Colonic mucosa (tissue), 4 donors: ENCODE results near the gene XPO4. TPM values are rescaled to one million over a fixed set of nuclear protein-coding genes. Genes with fewer than 3 reads are reported as not detected.

Experiments
- DNase-seq: peaks from one replicate; pipeline ENCODE4 v3.0.0-alpha.2; 2020
- H3K27ac ChIP-seq: fragments of 200-600 bp; one replicate; pipeline ENCODE4 v1.8.0; 2021
- H3K27me3 ChIP-seq: fragments of 200-600 bp; one replicate; pipeline ENCODE4 v1.8.0; 2021
- H3K36me3 ChIP-seq: fragments of 200-600 bp; one replicate; pipeline ENCODE4 v1.8.0; 2021
- H3K4me1 ChIP-seq: fragments of 200-600 bp; one replicate; pipeline ENCODE4 v1.8.0; 2021; ENCODE audit warnings: mild to moderate bottlenecking
- H3K4me3 ChIP-seq: fragments of 200-600 bp; one replicate; pipeline ENCODE4 v1.8.0; 2021
- H3K9ac ChIP-seq, 2 donors: one replicate each; pipeline ENCODE4 v1.7.0; 2013; ENCODE audit warnings: control low read depth in 2 of 2, low read depth in 2 of 2, low read length in 2 of 2
- H3K9me3 ChIP-seq: fragments of 200-600 bp; one replicate; pipeline ENCODE4 v1.8.0; 2021
- CTCF ChIP-seq: fragments of 200-600 bp; IDR thresholded peaks from one replicate; pipeline ENCODE4 v1.8.0; 2022; ENCODE audit warnings: antibody characterized with exemption, mild to moderate bottlenecking
- intact Hi-C: fragments of 100-400 bp; cut with DNase I; formaldehyde crosslinking; loops from one replicate; pipeline ENCODE4 v1.14.1; 2022
- total RNA-seq, 2 donors: library from RNA; stranded (reverse); fragmentation: NEBNext Ultra II Directional in 1 of 2; extraction: Animal tissue kit (Norgen Biotek cat#: 25700) in 1 of 2; gene quantifications; one replicate each; pipeline ENCODE4 v1.2.1, GENCODE V29; 2021
- donor health status: healthy.
- donor health status: DM: no; HTN: no; CAD: no.
- donor health status: DM: no; HTN: no; CAD: no.

The XPO4 gene
- total RNA-seq, 2 donors from 2014 or later: 9.1 to 18.2 TPM

- no peak for TF ChIP-seq CTCF
- Histone ChIP-seq H3K4me1 (no peaks in the 10 kb centered on the region), H3K27ac (no peak overlapping the region), H3K9me3 (no peaks in the 10 kb centered on the region), H3K36me3 (no peaks in the 10 kb centered on the region), H3K9ac (no peak overlapping the region), H3K4me3 (no peak overlapping the region), H3K27me3 (no peaks in the 10 kb centered on the region)
- intact Hi-C loops: no loop called here
- no peak for DNase-seq
Observed at GRCh38 chr13:20843166-20843565, 59.4 kb downstream of the XPO4 start.

GRCh38 chr13:20840568-20840967, 62.0 kb downstream of the XPO4 start:
- DNase-seq: no peak
- H3K4me1 ChIP-seq: no peaks in the 10 kb centered on the region
- H3K27ac ChIP-seq: no peak overlapping the region
- no peak for TF ChIP-seq CTCF
- intact Hi-C loops: no loop called here
- H3K4me3 ChIP-seq: no peak overlapping the region
- H3K36me3 ChIP-seq: no peaks in the 10 kb centered on the region
- no peaks in the 10 kb centered on the region for H3K9me3 ChIP-seq
- H3K9ac ChIP-seq: no peak overlapping the region
- no peaks in the 10 kb centered on the region for H3K27me3 ChIP-seq

- no peak overlapping the region for H3K27ac ChIP-seq
- H3K9ac ChIP-seq: no peak overlapping the region
- no peak overlapping the region for H3K4me3 ChIP-seq
- DNase-seq: no peak
- H3K4me1 ChIP-seq: no peaks in the 10 kb centered on the region
- intact Hi-C loops: loop anchor here (5.0 kb wide), 1 partner anchor 122 kb away; no protein-coding TSS in a partner anchor
- H3K27me3 ChIP-seq: no peaks in the 10 kb centered on the region
- H3K9me3 ChIP-seq: no peaks in the 10 kb centered on the region
- no peak for TF ChIP-seq CTCF
- no peaks in the 10 kb centered on the region for H3K36me3 ChIP-seq
Observed at GRCh38 chr13:20833900-20834679, 68.5 kb downstream of the XPO4 start.

GRCh38 chr13:20832861-20833260, 69.7 kb downstream of the XPO4 start:
- no peak for DNase-seq
- intact Hi-C loops: loop anchor here (5.0 kb wide), 1 partner anchor 121 kb away; no protein-coding TSS in a partner anchor
- no peaks in the 10 kb centered on the region for H3K27me3 ChIP-seq
- no peak for TF ChIP-seq CTCF
- no peaks in the 10 kb centered on the region for H3K9me3 ChIP-seq
- H3K4me1 ChIP-seq: no peaks in the 10 kb centered on the region
- H3K4me3 ChIP-seq: no peak overlapping the region
- no peaks in the 10 kb centered on the region for H3K36me3 ChIP-seq
- H3K9ac ChIP-seq: no peak overlapping the region
- no peak overlapping the region for H3K27ac ChIP-seq

GRCh38 chr13:20831933-20832332, 70.6 kb downstream of the XPO4 start:
- intact Hi-C loops: loop anchor here (5.0 kb wide), 1 partner anchor 120 kb away; no protein-coding TSS in a partner anchor
- no peak overlapping the region for H3K27ac ChIP-seq

More at GRCh38 chr13:20831933-20832332, 70.6 kb downstream of the XPO4 start:
- no peak for TF ChIP-seq CTCF
- H3K9me3 ChIP-seq: no peaks in the 10 kb centered on the region
- H3K9ac ChIP-seq: no peak overlapping the region
- no peaks in the 10 kb centered on the region for H3K4me1 ChIP-seq
- no peaks in the 10 kb centered on the region for H3K27me3 ChIP-seq
- no peak for DNase-seq
- no peak overlapping the region for H3K4me3 ChIP-seq
- no peaks in the 10 kb centered on the region for H3K36me3 ChIP-seq
